ENCODE data around the gene RNF150.

- no peak for TF ChIP-seq CTCF (IDR thresholded peaks at IDR 0.05)
- TF ChIP-seq POLR2A (IDR thresholded peaks at IDR 0.05), result no peak
- TF ChIP-seq POLR2AphosphoS5 (IDR thresholded peaks at IDR 0.05; ENCODE audit: insufficient read depth in 1 of 2, low read depth in 1 of 2), result no peak
Observed at GRCh38 chr4:140955641-140956040, 177.6 kb downstream of the RNF150 start.

Data from vagina (tissue), 2 donors.